ENCODE measurements around the gene SYCP2L. TPM values are rescaled to one million over a fixed set of nuclear protein-coding genes. Genes with fewer than 3 reads are reported as not detected.
"Not testable (repeated sequence)": the region's sequence is repeated elsewhere in the genome, so short reads cannot be mapped to it uniquely, and the experiment has no call there.

SYCP2L gene
- total and polyA plus RNA-seq, 2 of the 4 experiments (the other 2 are of a cell fraction) = 0.05 TPM; not detected in 1

DNA sequence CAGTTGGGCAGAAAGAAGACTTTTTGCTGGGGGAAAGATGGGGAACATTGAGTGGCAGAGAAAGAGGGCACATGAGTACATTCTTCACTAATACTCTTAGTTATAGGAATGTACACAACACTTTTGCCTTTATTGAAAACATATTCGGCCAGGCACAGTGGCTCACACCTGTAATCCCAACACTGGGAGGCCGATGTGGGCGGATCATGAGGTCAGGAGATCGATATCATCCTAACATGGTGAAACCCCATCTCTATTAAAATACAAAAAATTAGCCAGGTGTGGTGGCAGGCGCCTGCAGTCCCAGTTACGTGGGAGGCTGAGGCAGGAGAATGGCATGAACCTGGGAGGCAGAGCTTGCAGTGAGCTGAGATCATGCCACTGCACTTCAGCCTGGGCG lies 23.8 kb upstream of the SYCP2L start:
- H2BK5ac ChIP-seq (ENCODE audit: low read depth, low read length, poor library complexity, severe bottlenecking); H2AK5ac ChIP-seq (ENCODE audit: low read depth, low read length); H4K91ac ChIP-seq (ENCODE audit: insufficient read depth, low read depth, low read length); H4K5ac ChIP-seq (ENCODE audit: low read depth, low read length); H3K27ac ChIP-seq (ENCODE audit: insufficient read depth, low read length); H4K20me1 ChIP-seq (ENCODE audit: insufficient read depth, low read length); CTCF ChIA-PET; H3K79me1 ChIP-seq (ENCODE audit: low read depth in 1 of 2, low read length in 2 of 2); H3K14ac ChIP-seq (replicated peaks; ENCODE audit: low read depth, low read length); H2BK20ac ChIP-seq (ENCODE audit: low read depth, low read length); POLR2A ChIA-PET (ENCODE audit: unreplicated experiment); BruUV-seq (replicated peaks); H3K4me2 ChIP-seq (ENCODE audit: low read depth, low read length); in situ Hi-C loops (cut with MboI; ENCODE audit: low sequenced_read_pairs); H2BK15ac ChIP-seq (ENCODE audit: low read depth, low read length); H2AFZ ChIP-seq (replicated peaks; ENCODE audit: low read length, poor library complexity); H2AK9ac ChIP-seq (replicated peaks; ENCODE audit: low read depth, low read length, poor library complexity); H3K56ac ChIP-seq (ENCODE audit: extremely low read depth, insufficient read depth, low read length); H3K9me1 ChIP-seq (ENCODE audit: insufficient read depth, low read length); ATAC-seq (ENCODE audit: low read depth); H3K4me3 ChIP-seq (ENCODE audit: insufficient read depth, low read depth, low read length); H3K4me1 ChIP-seq (ENCODE audit: control insufficient read depth, insufficient read depth, low read length); H3K23ac ChIP-seq (ENCODE audit: low read depth, low read length); H3K9ac ChIP-seq (ENCODE audit: low read depth, low read length); H3K27me3 ChIP-seq (ENCODE audit: control insufficient read depth, insufficient read depth, low read length); intact Hi-C loops (cut with micrococcal nuclease); H3K18ac ChIP-seq (ENCODE audit: low read depth, low read length); DNase-seq; H3K9me3 ChIP-seq (ENCODE audit: control insufficient read depth, insufficient read depth, low read length); dilution Hi-C loops (cut with HindIII; ENCODE audit: low sequenced_read_pairs, unreplicated experiment); H4K8ac ChIP-seq (ENCODE audit: low read depth in 2 of 2, low read length in 2 of 2); H2BK120ac ChIP-seq (ENCODE audit: low read depth, low read length); H3K4ac ChIP-seq (ENCODE audit: low read depth, low read length); H3K36me3 ChIP-seq (ENCODE audit: control insufficient read depth, insufficient read depth, low read length): not testable (repeated sequence)
- WGBS, 2 experiments (ENCODE audit: extremely low coverage in 2 of 2, insufficient read length in 1 of 2) = no CpG with 5 or more reads among the region's 7 CpGs

DNA sequence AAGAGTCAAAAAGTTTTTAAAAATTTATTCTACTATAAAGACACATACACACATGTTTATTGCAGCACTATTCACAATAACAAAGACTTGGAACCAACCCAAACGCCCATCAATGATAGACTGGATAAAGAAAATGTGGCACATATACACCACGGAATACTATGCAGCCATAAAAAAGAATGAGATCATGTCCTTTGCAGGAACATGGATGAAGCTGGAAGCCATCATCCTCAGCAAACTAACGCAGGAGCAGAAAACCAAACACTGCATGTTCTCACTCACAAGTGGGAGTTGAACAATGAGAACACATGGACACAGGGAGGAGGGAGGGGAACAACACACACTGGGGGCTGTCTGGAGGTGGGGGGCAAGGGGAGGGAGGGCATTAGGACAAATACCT lies 20.1 kb upstream of the SYCP2L start:
- H2BK120ac ChIP-seq (ENCODE audit: low read depth, low read length); H3K9ac ChIP-seq (ENCODE audit: low read depth, low read length); H3K4me1 ChIP-seq (ENCODE audit: control insufficient read depth, insufficient read depth, low read length); H3K4ac ChIP-seq (ENCODE audit: low read depth, low read length); H4K91ac ChIP-seq (ENCODE audit: insufficient read depth, low read depth, low read length); ATAC-seq (ENCODE audit: low read depth); H3K79me1 ChIP-seq (ENCODE audit: low read depth in 1 of 2, low read length in 2 of 2); intact Hi-C loops (cut with micrococcal nuclease); BruUV-seq (replicated peaks); H3K23ac ChIP-seq (ENCODE audit: low read depth, low read length); CTCF ChIA-PET; H2AK5ac ChIP-seq (ENCODE audit: low read depth, low read length); DNase-seq; in situ Hi-C loops (cut with MboI; ENCODE audit: low sequenced_read_pairs); H2BK15ac ChIP-seq (ENCODE audit: low read depth, low read length); H2AK9ac ChIP-seq (replicated peaks; ENCODE audit: low read depth, low read length, poor library complexity); H2AFZ ChIP-seq (replicated peaks; ENCODE audit: low read length, poor library complexity); H4K5ac ChIP-seq (ENCODE audit: low read depth, low read length); H2BK20ac ChIP-seq (ENCODE audit: low read depth, low read length); H2BK5ac ChIP-seq (ENCODE audit: low read depth, low read length, poor library complexity, severe bottlenecking); H3K27ac ChIP-seq (ENCODE audit: insufficient read depth, low read length); H4K20me1 ChIP-seq (ENCODE audit: insufficient read depth, low read length); H3K9me1 ChIP-seq (ENCODE audit: insufficient read depth, low read length); H3K18ac ChIP-seq (ENCODE audit: low read depth, low read length); H3K4me2 ChIP-seq (ENCODE audit: low read depth, low read length); H3K36me3 ChIP-seq (ENCODE audit: control insufficient read depth, insufficient read depth, low read length); POLR2A ChIA-PET (ENCODE audit: unreplicated experiment); H3K9me3 ChIP-seq (ENCODE audit: control insufficient read depth, insufficient read depth, low read length); H3K27me3 ChIP-seq (ENCODE audit: control insufficient read depth, insufficient read depth, low read length); H3K56ac ChIP-seq (ENCODE audit: extremely low read depth, insufficient read depth, low read length); H3K4me3 ChIP-seq (ENCODE audit: insufficient read depth, low read depth, low read length); H4K8ac ChIP-seq (ENCODE audit: low read depth in 2 of 2, low read length in 2 of 2); H3K14ac ChIP-seq (replicated peaks; ENCODE audit: low read depth, low read length); dilution Hi-C loops (cut with HindIII; ENCODE audit: low sequenced_read_pairs, unreplicated experiment): not testable (repeated sequence)
- no CpG with 5 or more reads among the region's 3 CpGs for WGBS, 2 experiments (ENCODE audit: extremely low coverage in 2 of 2, insufficient read length in 1 of 2)

All from IMR-90 (cell line).